Stimulated activated CD8-positive, alpha-beta memory T cell treated with anti-CD3 and anti-CD28 coated beads, Interleukin-7, amount 100 ng/mL, for 48 hours (primary cell): Measurements from ENCODE around the gene AOAH.
"Not testable (repeated sequence)": the region's sequence is repeated elsewhere in the genome, so short reads cannot be mapped to it uniquely, and the experiment has no call there.

Source experiments
- DNase-seq, 2 donors: peaks; one replicate each; pipeline ENCODE4 v3.0.0-alpha.2; 2020; ENCODE audit warnings: low read depth in 1 of 2; ENCODE audit errors: extremely low read depth in 1 of 2

The AOAH gene

GRCh38 chr7:36659172-36659516, 65.2 kb downstream of the AOAH start:
- no peak for DNase-seq

- DNase-seq: no peak
Measured at GRCh38 chr7:36658335-36659171, 65.7 kb downstream of the AOAH start.

GRCh38 chr7:36657036-36657660, 67.1 kb downstream of the AOAH start:
- DNase-seq: no peak

GRCh38 chr7:36654436-36654835, 69.9 kb downstream of the AOAH start:
- no peak for DNase-seq

- no peak for DNase-seq
Measured at GRCh38 chr7:36653663-36654355, 70.5 kb downstream of the AOAH start.

- DNase-seq: no peak
Measured at GRCh38 chr7:36653008-36653662, 71.2 kb downstream of the AOAH start.

GRCh38 chr7:36652431-36652830, 71.9 kb downstream of the AOAH start:
- DNase-seq: no peak

GRCh38 chr7:36651404-36651803, 72.9 kb downstream of the AOAH start:
- no peak for DNase-seq

GRCh38 chr7:36650766-36651312, 73.5 kb downstream of the AOAH start:
- no peak for DNase-seq

GRCh38 chr7:36650320-36650719, 74.0 kb downstream of the AOAH start:
- no peak for DNase-seq

- not testable (repeated sequence) for DNase-seq
Measured at GRCh38 chr7:36649319-36649718, 75.0 kb downstream of the AOAH start.

GRCh38 chr7:36648441-36648840, 75.9 kb downstream of the AOAH start:
- DNase-seq: no peak

- DNase-seq: no peak
Measured at GRCh38 chr7:36644625-36645422, 79.5 kb downstream of the AOAH start.

GRCh38 chr7:36642414-36642813, 81.9 kb downstream of the AOAH start:
- no peak for DNase-seq

- no peak for DNase-seq
Measured at GRCh38 chr7:36642010-36642409, 82.3 kb downstream of the AOAH start.

GRCh38 chr7:36640682-36641081, 83.6 kb downstream of the AOAH start:
- DNase-seq: no peak

GRCh38 chr7:36639826-36640225, 84.5 kb downstream of the AOAH start:
- DNase-seq: peak; percentile 3 to 29

- DNase-seq: no peak
Measured at GRCh38 chr7:36638586-36639263, 85.6 kb downstream of the AOAH start.

GRCh38 chr7:36638140-36638539, 86.2 kb downstream of the AOAH start:
- no peak for DNase-seq

GRCh38 chr7:36637417-36637816, 86.9 kb downstream of the AOAH start:
- DNase-seq: no peak
